Parathyroid adenoma (tissue), 2 donors: ENCODE data around the gene INHBE.
"Not testable (repeated sequence)": the region's sequence is repeated elsewhere in the genome, so short reads cannot be mapped to it uniquely, and the experiment has no call there.

ENCODE experiments used
- H2AFZ ChIP-seq: fragments of 300-600 bp; sonication (generic); one replicate; pipeline ENCODE4 v1.7.0; 2017; ENCODE audit warnings: antibody characterized with exemption, mild to moderate bottlenecking
- H3K27ac ChIP-seq: fragments of 300-600 bp; sonication (generic); one replicate; pipeline ENCODE4 v1.7.0; 2017
- H3K27me3 ChIP-seq: fragments of 300-600 bp; sonication (generic); one replicate; pipeline ENCODE4 v1.7.0; 2017; ENCODE audit warnings: low read length; ENCODE audit not compliant: control insufficient read depth, insufficient read depth
- H3K36me3 ChIP-seq: fragments of 300-600 bp; sonication (generic); one replicate; pipeline ENCODE4 v1.7.0; 2017; ENCODE audit warnings: low read length; ENCODE audit not compliant: control insufficient read depth, insufficient read depth
- H3K4me1 ChIP-seq: fragments of 300-600 bp; sonication (generic); one replicate; pipeline ENCODE4 v1.7.0; 2017; ENCODE audit warnings: control low read depth
- H3K4me2 ChIP-seq: fragments of 300-600 bp; sonication (generic); one replicate; pipeline ENCODE4 v1.7.0; 2017; ENCODE audit warnings: low read length
- H3K4me3 ChIP-seq: fragments of 300-600 bp; sonication (generic); one replicate; pipeline ENCODE4 v1.7.0; 2017; ENCODE audit warnings: low read depth, low read length
- H3K79me2 ChIP-seq: fragments of 300-600 bp; sonication (generic); one replicate; pipeline ENCODE4 v1.7.0; 2017; ENCODE audit warnings: control low read depth
- H3K9ac ChIP-seq: fragments of 300-600 bp; sonication (generic); one replicate; pipeline ENCODE4 v1.7.0; 2017; ENCODE audit warnings: mild to moderate bottlenecking
- H3K9me3 ChIP-seq: fragments of 300-600 bp; sonication (generic); one replicate; pipeline ENCODE4 v1.7.0; 2017; ENCODE audit warnings: low read length; ENCODE audit not compliant: control insufficient read depth
- CTCF ChIP-seq: fragments of 300-600 bp; sonication (generic); IDR thresholded peaks from one replicate; pipeline ENCODE4 v1.7.0; 2017; ENCODE audit warnings: antibody characterized with exemption, mild to moderate bottlenecking
- donor health status: primary hyperparathyroidism.

INHBE gene

GRCh38 chr12:57433370-57433769 lies 21.7 kb upstream of the INHBE start:
- Histone ChIP-seq H3K27me3 (no peaks in the 10 kb centered on the region), H2AFZ (no peak overlapping the region), H3K79me2 (no peaks in the 10 kb centered on the region), H3K27ac (no peak overlapping the region), H3K9me3 (no peaks in the 10 kb centered on the region), H3K9ac (no peak overlapping the region), H3K4me2 (no peak overlapping the region), H3K36me3 (no peaks in the 10 kb centered on the region), H3K4me1 (no peaks in the 10 kb centered on the region), H3K4me3 (no peak overlapping the region)
- no peak for TF ChIP-seq CTCF

GRCh38 chr12:57434517-57435223 lies 20.4 kb upstream of the INHBE start, which contains the start of gene INHBC:
Gene INHBC, plus strand, starts transcription at chr12:57434784. Its CDS starts 103 bp downstream, at chr12:57434887.
- Histone ChIP-seq H3K27me3 (no peaks in the 10 kb centered on the region), H3K79me2 (no peaks in the 10 kb centered on the region), H3K4me3 (no peak within 1 kb of the TSS), H3K4me2 (no peak within 1 kb of the TSS), H3K27ac (no peak within 1 kb of the TSS), H3K4me1 (no peaks in the 10 kb centered on the region), H2AFZ (peak within 1 kb of the TSS; percentile 41), H3K9ac (no peak within 1 kb of the TSS), H3K36me3 (no peaks in the 10 kb centered on the region), H3K9me3 (no peaks in the 10 kb centered on the region)
- no peak for TF ChIP-seq CTCF

GRCh38 chr12:57435293-57435692 lies 19.8 kb upstream of the INHBE start:
- no peak for TF ChIP-seq CTCF
- Histone ChIP-seq H3K27ac (no peak overlapping the region), H3K36me3 (no peaks in the 10 kb centered on the region), H3K4me1 (no peaks in the 10 kb centered on the region), H2AFZ (no peak overlapping the region), H3K9ac (no peak overlapping the region), H3K79me2 (no peaks in the 10 kb centered on the region), H3K4me3 (no peak overlapping the region), H3K4me2 (no peak overlapping the region), H3K9me3 (no peaks in the 10 kb centered on the region), H3K27me3 (no peaks in the 10 kb centered on the region)

- no peaks in the 10 kb centered on the region for H3K9me3 ChIP-seq
- no peaks in the 10 kb centered on the region for H3K36me3 ChIP-seq
- H3K4me1 ChIP-seq, result no peaks in the 10 kb centered on the region
- no peak overlapping the region for H3K27ac ChIP-seq
- no peaks in the 10 kb centered on the region for H3K27me3 ChIP-seq
- no peak overlapping the region for H3K4me3 ChIP-seq
- H3K4me2 ChIP-seq, result no peak overlapping the region
- no peaks in the 10 kb centered on the region for H3K79me2 ChIP-seq
- no peak overlapping the region for H3K9ac ChIP-seq
- H2AFZ ChIP-seq, result no peak overlapping the region
- no peak for TF ChIP-seq CTCF
These were observed 16.7 kb upstream of the INHBE start for GRCh38 chr12:57438400-57438799.

- H3K36me3 ChIP-seq, result no peaks in the 10 kb centered on the region
- H3K9ac ChIP-seq, result no peak overlapping the region
- H3K4me3 ChIP-seq, result no peak overlapping the region
- H3K27me3 ChIP-seq, result no peaks in the 10 kb centered on the region
- no peaks in the 10 kb centered on the region for H3K9me3 ChIP-seq
- peak overlapping the region; percentile 8 for H2AFZ ChIP-seq
- H3K27ac ChIP-seq, result no peak overlapping the region
- no peak overlapping the region for H3K4me2 ChIP-seq
- no peaks in the 10 kb centered on the region for H3K4me1 ChIP-seq
- TF ChIP-seq CTCF, result no peak
- no peaks in the 10 kb centered on the region for H3K79me2 ChIP-seq
These were observed 15.3 kb upstream of the INHBE start for GRCh38 chr12:57439762-57440266.

GRCh38 chr12:57441393-57441792 lies 13.7 kb upstream of the INHBE start:
- not testable (repeated sequence) for H3K27ac ChIP-seq, H2AFZ ChIP-seq, H3K4me1 ChIP-seq, H3K4me3 ChIP-seq, H3K4me2 ChIP-seq, H3K9me3 ChIP-seq, H3K36me3 ChIP-seq, H3K9ac ChIP-seq, H3K27me3 ChIP-seq, H3K79me2 ChIP-seq
